ENCODE measurements around the gene RIC3.

DNA sequence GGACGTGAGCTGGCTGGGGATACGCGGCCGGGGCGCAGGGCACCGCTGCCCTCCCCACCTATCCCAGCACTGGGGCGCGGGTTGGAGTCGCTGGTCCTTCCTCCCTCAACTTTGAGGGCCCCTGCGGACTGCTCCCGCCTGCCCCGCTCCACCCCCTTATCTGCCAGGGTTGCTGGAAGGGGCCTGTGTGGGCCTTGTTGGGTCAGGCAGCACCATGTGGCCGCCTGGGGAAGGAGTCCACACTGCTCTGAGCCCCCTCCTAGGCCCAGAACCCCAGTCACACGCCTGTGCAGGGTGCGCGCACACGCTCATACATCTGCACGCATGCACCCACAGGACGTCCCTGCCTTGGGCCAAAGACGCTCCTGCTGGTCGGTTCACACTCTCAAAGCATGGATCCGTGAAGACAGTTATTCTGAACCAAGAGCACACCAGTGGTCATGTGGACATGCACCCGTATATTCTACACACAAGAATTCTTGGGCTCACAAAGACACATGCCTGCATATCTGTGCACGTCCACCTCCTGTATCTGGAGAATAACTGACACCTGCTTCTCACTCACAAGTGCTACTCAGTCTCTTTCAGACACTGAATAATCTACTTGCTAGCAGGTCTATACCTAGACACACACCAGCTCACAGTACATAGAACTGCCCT lies 87.1 kb downstream of the RIC3 start:
- TF ChIP-seq SP1 (IDR thresholded peaks at IDR 0.05) (no peak), TARDBP (IDR thresholded peaks at IDR 0.05) (no peak), FOXK2 (IDR thresholded peaks at IDR 0.05) (no peak), NFRKB (IDR thresholded peaks at IDR 0.05) (no peak)
